Activated effector memory CD4-positive, alpha-beta T cell treated with Interleukin-2 at 50 U/mL for 16 hours (primary cell): ENCODE results near the gene RPL36.
"Not testable (repeated sequence)": the region's sequence is repeated elsewhere in the genome, so short reads cannot be mapped to it uniquely, and the experiment has no call there.

ENCODE experiments used
- DNase-seq: peaks from one replicate; pipeline ENCODE4 v3.0.0-alpha.2; 2020

Gene RPL36

DNA sequence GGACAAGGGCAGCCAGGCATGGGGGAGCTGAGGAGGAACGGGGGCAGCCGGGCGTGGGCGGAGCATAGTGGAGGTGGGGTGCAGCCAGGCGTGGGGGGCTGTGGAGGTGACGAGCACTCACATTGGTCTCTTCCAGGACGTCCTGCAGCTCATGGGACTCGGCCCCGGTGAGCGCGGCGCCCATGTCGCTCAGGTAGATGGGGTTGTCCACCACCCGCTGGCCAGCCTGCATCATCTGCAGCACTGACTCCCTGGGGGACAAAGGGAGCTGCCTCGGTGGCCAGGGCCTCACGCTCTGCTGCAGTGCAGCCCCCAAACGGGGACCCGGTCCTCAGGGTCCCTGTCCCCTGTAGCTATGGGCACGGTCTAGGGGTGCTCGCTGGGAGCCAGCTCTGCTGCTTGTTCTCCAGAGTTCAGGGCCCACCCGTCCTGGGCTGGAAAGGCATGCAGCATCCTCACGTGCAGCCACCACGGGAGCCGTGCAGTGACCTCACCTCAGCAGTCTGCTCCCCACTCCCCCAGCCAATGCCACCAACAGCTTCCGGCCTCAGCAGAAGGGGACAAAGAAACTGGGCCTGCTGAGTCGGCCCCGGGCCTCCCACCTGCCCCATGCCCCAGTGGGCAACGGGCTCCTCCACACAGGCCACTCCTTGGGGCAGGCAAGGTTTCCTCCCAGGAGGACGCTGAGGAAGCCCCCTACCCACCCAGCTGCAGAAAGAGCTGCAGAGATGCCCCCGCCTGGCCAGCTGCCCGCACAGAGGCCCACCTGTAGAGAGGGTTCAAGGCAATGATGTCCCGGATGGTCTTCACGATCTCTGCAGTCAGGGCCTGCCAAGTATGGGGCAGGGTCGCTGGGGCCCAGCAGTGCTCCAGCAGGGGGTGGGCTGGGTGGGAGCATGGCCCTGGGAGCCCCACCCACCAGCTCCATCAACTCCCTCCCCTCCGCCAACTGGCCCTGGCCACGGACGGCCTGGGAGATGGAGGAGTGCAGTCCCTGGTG lies 17.8 kb downstream of the RPL36 start:
- no peak for DNase-seq

DNA sequence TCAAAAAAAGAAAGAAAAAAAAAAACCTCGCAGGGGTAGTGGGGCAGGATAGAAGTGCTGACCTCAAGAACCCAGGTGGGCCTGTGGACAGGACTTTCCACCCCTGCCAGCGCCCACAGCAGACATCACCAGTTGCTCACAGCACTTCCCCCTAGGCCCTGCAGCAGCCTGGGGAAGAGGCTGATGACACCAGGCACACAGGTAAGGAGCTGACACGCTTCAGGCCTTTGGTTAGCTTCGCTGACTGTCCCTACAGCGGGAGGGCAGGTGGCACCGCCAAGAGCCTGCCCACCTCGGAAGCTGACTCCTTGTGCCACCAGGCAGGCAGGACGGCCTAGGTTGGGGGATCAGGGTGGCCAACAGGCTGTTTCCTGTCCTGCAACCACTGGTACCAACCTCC lies 20.9 kb downstream of the RPL36 start:
- DNase-seq: no peak

DNA sequence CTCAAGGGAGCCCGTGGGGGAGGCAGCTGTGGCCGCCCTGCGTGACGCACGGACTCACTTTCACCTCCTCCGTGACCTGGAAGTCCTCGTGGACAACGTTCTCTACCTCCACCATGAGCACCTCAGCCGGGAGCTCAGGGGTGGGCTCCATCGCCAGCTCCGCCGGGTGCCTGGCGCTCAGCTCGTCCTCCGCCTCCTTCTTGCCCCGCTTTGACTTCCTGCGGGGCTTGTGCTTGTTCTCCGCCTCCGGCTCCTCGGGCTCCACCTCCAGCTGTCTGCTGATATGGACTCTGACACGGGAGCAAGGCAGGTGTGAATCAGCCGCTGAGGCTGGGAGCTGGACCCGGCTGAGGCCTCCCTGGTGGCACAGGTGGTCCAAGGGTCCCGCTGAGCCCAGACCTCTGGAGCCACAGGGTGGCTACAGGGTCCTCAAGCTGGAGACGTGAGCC lies 21.6 kb downstream of the RPL36 start:
- no peak for DNase-seq

DNA sequence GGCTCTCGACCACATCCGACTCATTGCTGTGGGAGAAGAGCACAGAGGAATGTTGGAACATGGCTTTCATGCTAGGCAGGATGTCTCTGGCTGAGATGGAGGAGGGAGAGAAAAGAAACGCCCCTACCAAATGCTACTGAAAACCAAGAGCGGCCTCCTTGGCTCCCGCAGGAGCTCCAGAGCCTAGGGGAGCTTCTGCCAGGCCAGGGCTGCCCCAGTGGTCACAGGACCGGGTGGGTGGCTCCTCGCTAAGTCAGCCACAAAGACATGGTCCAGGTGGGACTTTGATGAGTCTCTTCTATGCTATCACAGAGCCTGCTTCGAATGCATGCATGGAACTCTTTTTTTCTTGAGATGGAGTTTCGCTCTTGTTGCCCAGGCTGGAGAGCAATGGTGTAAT lies 23.1 kb downstream of the RPL36 start:
- DNase-seq: no peak

DNA sequence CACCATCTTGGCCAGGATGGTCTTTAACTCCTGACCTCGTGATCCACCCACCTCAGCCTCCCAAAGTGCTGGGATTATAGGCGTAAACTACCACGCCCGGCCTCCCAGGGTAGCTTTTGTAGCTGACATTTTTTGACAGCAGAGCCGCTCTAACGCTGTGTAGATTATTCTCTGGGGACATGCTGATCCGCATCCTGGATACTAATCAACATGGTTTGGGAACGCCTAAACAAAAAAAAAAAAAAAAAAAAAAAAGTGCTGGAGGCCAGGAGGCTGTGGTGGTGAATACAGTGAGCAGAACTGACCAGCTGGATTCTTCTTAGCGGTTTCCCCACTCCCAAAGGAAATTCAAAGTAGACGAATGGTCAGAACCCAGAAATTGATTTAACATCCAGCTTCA lies 24.7 kb downstream of the RPL36 start:
- no peak for DNase-seq

DNA sequence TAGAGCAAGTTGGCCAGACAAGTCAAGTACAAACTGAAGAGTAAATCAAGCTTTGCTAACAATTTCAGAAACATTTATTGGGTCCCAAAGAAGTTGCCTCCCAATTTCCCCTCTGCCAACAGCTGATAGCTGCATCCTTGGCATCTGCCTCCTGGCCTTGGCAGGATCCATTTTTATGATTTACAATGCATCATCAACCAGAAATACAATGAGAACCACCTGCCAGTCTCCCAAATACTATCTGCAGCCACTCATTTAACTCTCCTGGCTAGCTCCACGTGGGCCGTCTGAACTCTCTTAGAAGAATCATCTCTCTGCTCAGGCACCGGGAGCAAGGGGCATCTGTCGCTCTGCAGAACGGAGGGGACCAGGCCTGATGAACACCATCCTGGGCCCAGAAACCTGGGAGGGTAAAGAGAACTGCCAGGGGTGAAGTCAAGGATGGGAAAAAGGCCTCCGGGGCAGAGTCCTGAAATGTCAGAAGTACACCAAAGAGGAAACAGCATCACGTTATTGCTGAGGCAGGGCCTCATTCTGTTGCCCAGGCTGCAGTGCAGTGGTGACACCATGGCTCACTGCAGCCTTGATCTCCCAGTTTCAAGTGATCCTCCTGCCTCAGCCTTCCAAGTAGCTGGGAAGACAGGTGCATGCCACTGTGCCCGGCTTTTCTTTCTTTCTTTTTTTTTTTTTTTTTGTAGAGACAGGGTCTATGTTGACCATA lies 27.3 kb downstream of the RPL36 start:
- no peak for DNase-seq

DNA sequence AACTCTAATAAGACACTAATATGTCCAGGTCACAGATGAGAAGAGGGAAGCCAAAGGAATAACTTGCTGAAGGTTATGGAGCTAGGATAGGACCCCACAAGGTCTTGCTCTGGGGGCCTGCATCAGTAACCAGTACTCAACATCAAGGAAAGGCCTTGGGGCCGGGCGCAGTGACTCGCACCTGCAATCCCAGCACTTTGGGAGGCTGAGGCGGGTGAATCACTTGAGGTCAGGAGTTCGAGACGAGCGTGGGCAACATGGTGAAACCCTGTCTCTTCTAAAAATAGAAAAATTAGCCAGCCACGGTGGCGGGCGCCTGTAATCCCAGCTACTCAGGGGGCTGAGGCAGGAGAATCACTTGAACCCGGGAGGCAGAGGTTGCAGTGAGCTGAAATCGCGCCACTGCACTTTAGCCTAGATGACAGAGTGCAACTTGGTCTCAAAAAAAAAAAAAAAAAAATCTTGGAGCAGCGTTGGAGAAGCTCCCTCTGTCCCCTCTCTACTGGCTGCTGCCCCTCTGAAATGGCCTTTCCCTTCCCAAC lies 28.0 kb downstream of the RPL36 start:
- DNase-seq: no peak

DNA sequence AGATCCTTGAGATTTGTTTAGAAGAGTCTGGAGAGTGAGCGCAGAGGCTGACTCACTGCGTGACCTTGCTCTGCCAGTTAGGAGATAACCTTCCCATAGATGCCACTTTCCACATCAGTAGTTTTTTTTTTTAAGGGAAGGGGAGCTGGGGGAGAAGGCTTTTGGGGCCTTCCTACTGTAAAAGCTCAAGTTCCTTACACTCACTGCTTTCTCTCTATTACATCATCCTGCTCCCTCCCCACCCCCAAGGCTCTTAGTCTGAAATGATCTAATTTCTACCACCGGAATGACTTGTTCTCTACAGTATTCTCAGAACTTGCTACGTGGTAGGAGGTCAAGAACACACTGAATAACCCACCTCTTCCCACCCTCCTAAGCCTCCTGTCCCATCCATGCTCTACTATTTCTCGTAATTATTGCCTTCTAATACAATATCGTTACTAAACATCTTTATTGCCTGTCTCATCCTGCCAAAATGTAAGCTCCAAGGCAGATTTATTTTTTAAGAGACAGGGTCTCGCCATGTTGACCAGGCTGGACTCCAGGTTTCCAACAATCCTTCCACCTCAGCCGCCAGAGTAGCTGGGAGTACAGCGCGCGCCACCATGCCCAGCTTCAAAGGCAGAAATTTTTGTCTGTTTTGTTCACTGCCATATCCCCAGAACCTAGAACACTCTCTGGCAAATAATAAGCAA lies 28.6 kb downstream of the RPL36 start:
- no peak for DNase-seq

DNA sequence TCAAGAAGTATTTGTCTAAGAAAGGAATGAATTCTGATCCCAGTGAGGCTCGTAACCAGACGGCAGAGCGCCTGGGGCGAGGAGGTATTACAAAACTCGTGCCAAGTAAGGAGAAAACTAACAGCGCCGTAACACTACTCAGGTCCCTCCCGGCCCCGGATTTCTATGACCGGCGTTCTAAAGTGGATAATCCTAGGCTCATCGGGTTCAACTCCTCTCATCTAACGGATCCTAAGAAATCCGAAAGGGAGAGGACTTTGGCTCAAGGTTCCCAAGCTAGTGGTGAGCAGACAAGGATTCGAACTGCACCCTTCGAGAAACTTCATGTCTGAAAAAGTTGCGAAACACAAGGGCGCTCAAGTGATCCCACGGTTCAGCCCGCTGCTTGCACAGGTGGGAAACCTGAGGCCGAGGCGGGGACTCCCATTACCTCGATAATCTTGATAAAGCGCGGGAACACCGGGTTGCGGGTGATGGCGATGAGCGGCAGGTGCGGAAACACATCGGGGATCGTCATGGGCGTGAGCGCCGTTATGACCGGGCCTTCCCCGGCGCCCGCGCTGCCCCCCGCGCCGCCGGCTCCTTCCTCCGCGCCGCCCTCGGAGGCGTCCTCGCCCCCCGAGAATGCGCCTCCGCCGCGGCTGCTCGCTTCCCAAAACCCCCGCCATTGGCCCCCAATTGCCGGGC lies 29.3 kb downstream of the RPL36 start:
- no peak for DNase-seq

DNA sequence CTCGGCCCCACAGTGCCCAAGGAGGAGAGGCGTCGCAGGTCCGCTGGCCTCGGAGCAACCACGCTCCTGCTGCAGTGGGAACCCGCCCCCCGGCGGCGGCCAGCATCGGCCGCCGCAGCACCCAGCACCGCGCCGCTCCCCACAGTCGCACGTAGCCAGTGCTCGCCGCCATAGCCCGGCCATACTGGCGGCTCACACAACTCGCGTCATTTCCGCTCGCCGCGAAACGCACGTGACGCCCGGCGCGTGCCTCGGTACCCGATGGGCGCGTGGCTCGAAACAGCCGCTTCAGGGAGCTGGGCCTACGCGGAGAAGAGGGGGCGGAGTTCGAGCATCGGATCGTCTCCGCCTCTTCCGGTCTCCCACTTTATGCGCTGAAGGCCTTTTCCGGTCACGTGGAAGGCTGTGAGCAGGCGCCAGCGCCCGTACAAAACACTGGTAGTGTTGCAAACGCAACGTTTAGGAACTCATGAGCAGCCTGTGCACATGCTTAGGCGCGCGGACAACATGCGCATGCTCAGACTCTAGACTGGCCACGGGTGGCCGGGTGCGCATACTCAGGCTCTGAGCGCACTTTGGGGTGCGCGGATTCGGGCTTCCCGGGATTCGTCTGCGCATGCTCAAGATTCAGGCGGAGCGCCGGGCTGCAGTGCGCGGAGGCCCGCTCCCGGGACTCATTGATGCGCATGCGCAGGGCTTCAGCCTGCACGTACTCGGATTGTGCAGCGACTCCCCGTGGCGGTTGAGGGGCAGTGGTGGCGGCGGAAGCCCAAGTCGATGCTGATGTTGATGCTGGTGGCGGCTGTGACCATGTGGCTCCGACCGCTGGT lies 30.1 kb downstream of the RPL36 start, which contains the start of the genes CATSPERD and LONP1:
CATSPERD (plus strand) TSS at position 677 of the 830 bp plus-strand sequence; CDS start at position 778, 101 bp downstream.
LONP1 (minus strand) TSS at position 186 of the 830 bp plus-strand sequence; CDS start at position 172, 14 bp downstream.
- DNase-seq: peak; percentile 95

DNA sequence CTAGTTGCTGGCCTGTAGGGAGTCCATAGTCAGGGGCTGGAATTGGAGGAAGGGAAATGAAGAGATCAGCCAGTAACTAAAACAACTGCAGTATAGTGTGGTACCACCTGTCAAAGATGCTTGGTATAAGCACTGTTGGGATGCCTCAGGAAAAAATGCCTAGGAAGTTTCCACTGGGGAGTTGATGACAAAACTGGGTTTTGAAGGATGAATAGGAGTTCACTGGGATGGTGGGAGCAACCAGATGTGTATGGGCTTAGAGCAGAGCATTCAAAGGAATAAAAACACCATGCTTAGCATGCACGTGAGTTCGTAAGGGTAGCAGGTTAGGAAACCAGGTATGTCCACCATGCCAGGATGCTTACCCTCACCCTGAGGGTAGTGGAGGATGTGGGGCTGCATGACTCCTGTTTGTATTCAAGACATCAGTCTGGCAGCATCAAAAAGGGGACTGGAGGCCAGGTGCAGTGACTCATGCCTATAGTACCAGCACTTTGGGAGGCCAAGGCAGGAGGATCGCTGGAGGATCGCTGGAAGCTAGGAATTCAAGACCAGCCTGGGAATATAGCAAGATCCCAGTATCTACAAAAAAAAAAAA lies 37.5 kb downstream of the RPL36 start:
- DNase-seq: no peak

DNA sequence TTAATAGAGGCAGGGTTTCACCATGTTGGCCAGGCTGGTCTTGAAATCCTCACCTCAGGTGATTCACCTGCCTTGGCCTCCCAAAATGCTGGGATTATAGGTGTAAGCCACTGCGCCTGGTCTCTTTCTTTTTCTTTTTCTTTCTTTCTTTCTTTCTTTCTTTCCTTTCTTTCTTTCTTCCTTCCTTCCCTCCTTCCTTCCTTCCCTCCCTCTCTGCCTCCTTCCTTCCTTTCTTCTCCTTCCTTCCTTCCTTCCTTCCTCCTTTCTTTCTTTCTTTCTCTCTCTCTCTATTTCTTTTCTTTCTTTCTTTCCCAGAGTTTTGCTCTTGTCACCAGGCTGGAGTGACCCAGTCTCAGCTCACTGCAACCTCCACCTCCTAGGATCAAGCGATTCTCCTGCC lies 43.1 kb downstream of the RPL36 start:
- not testable (repeated sequence) for DNase-seq

DNA sequence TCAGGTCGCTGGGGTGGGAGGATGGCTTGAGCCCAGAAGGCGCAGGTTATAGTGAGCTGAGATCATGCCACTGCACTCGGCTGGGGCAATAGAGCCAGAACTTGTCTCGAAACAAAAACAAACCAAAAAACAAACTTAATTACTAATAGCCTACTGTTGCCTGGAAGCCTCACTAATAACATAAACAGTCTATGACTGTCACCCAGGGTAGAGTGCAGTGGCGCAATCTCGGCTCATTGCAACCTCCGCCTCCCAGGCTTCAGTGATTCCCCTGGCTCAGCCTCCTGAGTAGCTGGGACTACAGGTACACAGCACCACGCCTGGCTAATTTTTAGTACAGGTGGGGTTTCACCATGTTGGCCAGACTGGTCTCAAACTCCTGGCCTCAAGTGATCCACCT lies 48.3 kb downstream of the RPL36 start:
- no peak for DNase-seq
